ENCODE data around the gene MID2.

DNA sequence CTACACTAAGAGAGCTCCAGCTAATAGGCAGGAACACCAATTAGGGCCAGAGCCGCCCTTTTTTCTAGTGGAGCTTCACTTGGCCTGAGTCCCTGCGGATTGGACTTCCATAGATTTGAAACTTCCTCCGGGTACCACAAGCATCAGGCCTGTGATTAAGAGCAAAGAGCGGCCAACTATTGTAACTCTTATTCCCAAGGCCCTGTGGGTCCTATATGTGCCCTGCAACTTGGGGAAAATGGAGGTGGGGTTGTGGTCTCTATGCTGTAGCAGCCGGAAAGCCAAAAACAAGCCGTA lies 48.2 kb upstream of the MID2 start, which contains the start of gene NCBP2L:
- TF ChIP-seq, protein P1, sequence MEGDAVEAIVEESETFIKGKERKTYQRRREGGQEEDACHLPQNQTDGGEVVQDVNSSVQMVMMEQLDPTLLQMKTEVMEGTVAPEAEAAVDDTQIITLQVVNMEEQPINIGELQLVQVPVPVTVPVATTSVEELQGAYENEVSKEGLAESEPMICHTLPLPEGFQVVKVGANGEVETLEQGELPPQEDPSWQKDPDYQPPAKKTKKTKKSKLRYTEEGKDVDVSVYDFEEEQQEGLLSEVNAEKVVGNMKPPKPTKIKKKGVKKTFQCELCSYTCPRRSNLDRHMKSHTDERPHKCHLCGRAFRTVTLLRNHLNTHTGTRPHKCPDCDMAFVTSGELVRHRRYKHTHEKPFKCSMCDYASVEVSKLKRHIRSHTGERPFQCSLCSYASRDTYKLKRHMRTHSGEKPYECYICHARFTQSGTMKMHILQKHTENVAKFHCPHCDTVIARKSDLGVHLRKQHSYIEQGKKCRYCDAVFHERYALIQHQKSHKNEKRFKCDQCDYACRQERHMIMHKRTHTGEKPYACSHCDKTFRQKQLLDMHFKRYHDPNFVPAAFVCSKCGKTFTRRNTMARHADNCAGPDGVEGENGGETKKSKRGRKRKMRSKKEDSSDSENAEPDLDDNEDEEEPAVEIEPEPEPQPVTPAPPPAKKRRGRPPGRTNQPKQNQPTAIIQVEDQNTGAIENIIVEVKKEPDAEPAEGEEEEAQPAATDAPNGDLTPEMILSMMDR (conservative IDR thresholded peaks at IDR 0.05; ENCODE audit: low read depth in 2 of 2) = no peak
- TF ChIP-seq EZH2phosphoT487 (IDR thresholded peaks at IDR 0.05; ENCODE audit: unreplicated experiment) (no peak), POLR2AphosphoS5 (IDR thresholded peaks at IDR 0.05; ENCODE audit: low read depth) (no peak), CREB1 (CRISPR knock-in tag; IDR thresholded peaks at IDR 0.05; ENCODE audit: low read depth) (no peak), NANOG (IDR thresholded peaks at IDR 0.05; ENCODE audit: borderline replicate concordance) (no peak), EZH2 (IDR thresholded peaks at IDR 0.05; ENCODE audit: low read depth, unreplicated experiment) (no peak), ZNF331 (CRISPR knock-in tag; IDR thresholded peaks at IDR 0.05; ENCODE audit: low read depth) (no peak), JUNB (IDR thresholded peaks at IDR 0.05; ENCODE audit: unreplicated experiment) (no peak)
- TF ChIP-seq, protein P2, sequence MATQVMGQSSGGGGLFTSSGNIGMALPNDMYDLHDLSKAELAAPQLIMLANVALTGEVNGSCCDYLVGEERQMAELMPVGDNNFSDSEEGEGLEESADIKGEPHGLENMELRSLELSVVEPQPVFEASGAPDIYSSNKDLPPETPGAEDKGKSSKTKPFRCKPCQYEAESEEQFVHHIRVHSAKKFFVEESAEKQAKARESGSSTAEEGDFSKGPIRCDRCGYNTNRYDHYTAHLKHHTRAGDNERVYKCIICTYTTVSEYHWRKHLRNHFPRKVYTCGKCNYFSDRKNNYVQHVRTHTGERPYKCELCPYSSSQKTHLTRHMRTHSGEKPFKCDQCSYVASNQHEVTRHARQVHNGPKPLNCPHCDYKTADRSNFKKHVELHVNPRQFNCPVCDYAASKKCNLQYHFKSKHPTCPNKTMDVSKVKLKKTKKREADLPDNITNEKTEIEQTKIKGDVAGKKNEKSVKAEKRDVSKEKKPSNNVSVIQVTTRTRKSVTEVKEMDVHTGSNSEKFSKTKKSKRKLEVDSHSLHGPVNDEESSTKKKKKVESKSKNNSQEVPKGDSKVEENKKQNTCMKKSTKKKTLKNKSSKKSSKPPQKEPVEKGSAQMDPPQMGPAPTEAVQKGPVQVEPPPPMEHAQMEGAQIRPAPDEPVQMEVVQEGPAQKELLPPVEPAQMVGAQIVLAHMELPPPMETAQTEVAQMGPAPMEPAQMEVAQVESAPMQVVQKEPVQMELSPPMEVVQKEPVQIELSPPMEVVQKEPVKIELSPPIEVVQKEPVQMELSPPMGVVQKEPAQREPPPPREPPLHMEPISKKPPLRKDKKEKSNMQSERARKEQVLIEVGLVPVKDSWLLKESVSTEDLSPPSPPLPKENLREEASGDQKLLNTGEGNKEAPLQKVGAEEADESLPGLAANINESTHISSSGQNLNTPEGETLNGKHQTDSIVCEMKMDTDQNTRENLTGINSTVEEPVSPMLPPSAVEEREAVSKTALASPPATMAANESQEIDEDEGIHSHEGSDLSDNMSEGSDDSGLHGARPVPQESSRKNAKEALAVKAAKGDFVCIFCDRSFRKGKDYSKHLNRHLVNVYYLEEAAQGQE (IDR thresholded peaks at IDR 0.05; ENCODE audit: unreplicated experiment) = no peak
- TF ChIP-seq, protein P3, sequence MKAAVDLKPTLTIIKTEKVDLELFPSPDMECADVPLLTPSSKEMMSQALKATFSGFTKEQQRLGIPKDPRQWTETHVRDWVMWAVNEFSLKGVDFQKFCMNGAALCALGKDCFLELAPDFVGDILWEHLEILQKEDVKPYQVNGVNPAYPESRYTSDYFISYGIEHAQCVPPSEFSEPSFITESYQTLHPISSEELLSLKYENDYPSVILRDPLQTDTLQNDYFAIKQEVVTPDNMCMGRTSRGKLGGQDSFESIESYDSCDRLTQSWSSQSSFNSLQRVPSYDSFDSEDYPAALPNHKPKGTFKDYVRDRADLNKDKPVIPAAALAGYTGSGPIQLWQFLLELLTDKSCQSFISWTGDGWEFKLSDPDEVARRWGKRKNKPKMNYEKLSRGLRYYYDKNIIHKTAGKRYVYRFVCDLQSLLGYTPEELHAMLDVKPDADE (IDR thresholded peaks at IDR 0.05) = no peak
